Measurements from ENCODE around the gene PCSK1N.
"Not testable (repeated sequence)": the region's sequence is repeated elsewhere in the genome, so short reads cannot be mapped to it uniquely, and the experiment has no call there.

PCSK1N gene, protein sequence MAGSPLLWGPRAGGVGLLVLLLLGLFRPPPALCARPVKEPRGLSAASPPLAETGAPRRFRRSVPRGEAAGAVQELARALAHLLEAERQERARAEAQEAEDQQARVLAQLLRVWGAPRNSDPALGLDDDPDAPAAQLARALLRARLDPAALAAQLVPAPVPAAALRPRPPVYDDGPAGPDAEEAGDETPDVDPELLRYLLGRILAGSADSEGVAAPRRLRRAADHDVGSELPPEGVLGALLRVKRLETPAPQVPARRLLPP

DNA sequence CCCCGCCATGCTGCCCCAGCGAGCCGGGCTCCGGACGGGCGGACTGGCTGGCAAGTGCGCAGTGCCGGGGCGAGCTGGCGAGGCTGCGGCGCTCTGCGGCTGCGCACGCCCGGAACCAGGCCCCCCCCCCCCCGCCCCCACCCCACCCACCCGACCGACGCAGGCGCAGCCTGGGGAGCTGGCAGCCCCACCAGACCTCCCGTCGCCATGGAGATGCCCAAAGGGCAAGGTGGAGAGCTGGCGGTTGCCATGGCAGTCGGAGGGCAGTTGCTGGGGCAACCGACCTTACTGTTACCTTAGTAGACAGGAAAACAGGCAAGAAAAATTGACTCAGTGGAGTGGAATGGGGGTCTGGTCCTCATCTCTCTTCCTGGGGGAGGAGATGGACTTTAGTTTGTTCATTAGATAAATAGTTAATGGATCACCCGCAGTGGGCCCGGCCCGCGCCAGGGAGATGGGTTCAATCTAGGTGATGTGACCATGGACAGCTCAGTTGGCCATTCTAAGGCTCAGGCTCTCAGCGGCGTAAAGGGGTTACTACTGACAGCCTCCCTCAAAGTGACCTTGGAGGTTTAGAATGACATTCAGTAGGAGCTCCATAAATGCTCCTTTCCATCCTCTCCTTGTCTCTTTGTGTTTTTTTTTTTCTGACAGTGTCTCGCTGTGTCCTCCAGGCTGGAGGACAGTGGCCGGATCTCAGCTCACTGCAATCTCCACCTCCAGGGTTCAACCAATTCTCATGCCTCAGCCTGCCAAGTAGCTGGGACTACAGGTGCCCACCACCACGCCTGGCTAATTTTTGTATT lies at the start of gene PCSK1N:
Gene PCSK1N (minus strand): TSS at position 87 of the 806 bp plus-strand sequence. CDS start 78 bp downstream, at position 9.
- no peak for DNase-seq (ENCODE audit: extremely low read depth, low read depth)
- TF ChIP-seq, protein P1, sequence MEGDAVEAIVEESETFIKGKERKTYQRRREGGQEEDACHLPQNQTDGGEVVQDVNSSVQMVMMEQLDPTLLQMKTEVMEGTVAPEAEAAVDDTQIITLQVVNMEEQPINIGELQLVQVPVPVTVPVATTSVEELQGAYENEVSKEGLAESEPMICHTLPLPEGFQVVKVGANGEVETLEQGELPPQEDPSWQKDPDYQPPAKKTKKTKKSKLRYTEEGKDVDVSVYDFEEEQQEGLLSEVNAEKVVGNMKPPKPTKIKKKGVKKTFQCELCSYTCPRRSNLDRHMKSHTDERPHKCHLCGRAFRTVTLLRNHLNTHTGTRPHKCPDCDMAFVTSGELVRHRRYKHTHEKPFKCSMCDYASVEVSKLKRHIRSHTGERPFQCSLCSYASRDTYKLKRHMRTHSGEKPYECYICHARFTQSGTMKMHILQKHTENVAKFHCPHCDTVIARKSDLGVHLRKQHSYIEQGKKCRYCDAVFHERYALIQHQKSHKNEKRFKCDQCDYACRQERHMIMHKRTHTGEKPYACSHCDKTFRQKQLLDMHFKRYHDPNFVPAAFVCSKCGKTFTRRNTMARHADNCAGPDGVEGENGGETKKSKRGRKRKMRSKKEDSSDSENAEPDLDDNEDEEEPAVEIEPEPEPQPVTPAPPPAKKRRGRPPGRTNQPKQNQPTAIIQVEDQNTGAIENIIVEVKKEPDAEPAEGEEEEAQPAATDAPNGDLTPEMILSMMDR (IDR thresholded peaks at IDR 0.05; ENCODE audit: low read depth, low read length) = no peak

DNA sequence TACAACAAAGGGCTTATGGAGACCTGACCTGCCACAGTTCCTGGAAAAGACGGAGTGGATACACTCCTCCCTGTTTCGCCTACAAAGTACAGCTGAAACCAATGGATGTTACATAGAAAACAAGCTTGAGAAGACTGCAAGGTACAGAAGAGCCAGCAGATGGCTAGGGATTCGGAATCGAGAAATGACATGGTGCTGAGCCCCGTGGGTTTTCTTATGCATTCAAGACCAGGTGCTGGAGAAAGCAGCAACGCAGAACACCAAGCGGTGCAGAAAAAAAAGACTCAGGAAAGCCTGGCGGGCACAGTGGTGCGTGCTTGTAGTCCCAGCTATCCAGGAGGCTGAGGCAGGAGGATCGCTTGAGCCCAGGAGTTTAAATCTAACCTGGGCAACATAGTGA lies 48.3 kb upstream of the PCSK1N start:
- TF ChIP-seq, protein P1 (IDR thresholded peaks at IDR 0.05; ENCODE audit: low read depth, low read length) = no peak
- no peak for DNase-seq (ENCODE audit: extremely low read depth, low read depth)

DNA sequence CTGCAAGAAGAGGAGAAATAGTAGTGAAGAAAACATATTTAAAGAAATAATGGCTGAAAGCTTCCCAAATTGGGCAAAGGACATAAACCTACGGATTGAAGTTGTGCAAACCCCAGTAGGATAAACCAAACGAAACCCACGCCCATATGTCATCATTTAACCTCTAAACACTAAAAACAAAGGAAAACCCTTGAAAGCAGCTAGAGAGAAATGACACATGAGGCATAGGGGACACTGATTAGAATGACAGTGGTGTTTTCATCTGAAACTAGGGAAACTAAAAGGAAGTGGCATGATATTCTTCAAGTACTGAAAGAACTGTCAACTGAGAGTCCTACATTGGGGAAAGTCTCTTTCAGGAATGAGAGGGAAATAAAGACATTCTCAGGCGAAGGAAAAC lies 41.5 kb upstream of the PCSK1N start:
- not testable (repeated sequence) for DNase-seq (ENCODE audit: extremely low read depth, low read depth)

DNA sequence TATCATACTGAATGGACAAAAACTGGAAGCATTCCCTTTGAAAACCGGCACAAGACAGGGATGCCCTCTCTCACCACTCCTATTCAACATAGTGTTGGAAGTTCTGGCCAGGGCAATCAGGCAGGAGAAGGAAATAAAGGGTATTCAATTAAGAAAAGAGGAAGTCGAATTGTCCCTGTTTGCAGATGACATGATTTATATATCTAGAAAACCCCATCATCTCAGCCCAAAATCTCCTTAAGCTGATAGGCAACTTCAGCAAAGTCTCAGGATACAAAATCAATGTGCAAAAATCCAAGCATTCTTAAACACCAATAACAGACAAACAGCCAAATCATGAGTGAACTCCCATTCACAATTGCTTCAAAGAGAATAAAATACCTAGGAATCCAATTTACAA lies 36.6 kb upstream of the PCSK1N start:
- DNase-seq (ENCODE audit: extremely low read depth, low read depth) = not testable (repeated sequence)

DNA sequence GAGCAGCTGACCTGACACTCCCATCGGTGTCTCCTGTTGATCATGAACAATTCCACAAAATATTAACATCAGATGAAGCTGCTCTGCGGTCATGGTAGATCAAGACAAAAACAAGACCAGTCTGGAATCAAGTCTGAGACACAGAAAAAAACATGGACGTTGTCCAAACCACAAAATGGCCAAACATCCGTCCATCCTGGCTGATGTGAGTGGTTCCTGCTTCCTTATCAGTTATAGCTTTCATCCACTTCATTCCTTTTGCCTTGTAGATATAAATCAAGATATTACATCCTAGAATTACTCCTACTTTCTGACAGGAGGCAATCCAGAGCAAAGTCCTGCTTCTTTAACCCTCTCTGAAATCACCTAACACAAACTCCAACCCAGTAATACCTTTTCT lies 28.8 kb upstream of the PCSK1N start:
- no peak for DNase-seq (ENCODE audit: extremely low read depth, low read depth)
- TF ChIP-seq, protein P1 (IDR thresholded peaks at IDR 0.05; ENCODE audit: low read depth, low read length) = no peak

DNA sequence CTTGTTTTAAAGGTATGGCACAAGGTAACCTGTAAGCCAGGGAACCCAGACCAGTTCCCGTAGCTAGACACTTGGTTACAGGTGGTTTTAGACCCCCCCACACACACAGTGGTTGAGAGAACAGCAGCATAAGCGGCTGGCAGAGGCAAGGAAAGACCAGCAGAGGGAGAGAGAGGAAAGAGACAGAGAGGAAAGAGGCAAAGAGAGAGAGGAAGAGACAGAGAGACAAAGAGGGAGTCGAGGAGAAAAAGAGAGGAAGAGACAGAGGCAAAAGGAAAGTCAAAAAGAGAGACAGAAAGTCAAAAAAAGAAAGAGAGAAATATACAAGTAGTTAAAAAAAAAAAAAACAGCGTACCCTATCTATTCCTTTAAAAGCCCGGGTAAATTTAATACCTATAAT lies 19.5 kb upstream of the PCSK1N start:
- DNase-seq (ENCODE audit: extremely low read depth, low read depth) = no peak

DNA sequence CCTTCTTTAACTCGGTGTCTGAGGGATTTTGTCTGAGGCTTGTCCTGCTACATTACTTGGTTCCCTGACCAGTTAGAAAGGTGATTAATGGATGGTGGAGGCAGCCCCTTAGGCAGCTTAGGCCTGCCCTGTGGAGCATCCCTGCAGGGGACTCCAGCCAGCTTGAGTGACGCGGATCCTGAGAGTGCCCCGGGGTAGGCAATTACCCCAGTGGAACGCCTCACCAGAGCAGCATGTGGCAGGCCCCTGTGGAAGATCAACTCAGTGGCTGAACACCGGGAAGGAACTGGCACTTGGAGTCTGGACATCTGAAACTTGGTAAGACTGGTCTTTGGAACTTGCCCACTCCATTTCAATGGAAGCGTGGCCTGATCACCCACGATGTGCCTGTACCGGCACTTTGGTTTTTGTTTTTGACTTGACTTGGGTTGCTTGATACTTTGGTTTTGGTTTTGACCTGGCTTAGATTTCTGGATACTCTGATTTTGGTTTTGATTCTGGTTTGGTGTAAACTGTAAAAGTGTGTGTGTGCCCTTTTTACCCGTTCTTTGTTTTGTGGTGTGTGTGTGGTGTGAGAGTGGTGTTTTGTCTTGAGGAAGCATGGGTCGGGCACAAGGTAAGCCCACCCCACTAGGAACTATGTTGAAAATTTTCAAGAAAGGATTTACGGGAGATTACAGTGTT lies 18.9 kb upstream of the PCSK1N start:
- not testable (repeated sequence) for DNase-seq (ENCODE audit: extremely low read depth, low read depth)

More for the DNA sequence above, 19.5 kb upstream of the PCSK1N start:
- TF ChIP-seq, protein P1 (IDR thresholded peaks at IDR 0.05; ENCODE audit: low read depth, low read length) = peak; percentile 30

DNA sequence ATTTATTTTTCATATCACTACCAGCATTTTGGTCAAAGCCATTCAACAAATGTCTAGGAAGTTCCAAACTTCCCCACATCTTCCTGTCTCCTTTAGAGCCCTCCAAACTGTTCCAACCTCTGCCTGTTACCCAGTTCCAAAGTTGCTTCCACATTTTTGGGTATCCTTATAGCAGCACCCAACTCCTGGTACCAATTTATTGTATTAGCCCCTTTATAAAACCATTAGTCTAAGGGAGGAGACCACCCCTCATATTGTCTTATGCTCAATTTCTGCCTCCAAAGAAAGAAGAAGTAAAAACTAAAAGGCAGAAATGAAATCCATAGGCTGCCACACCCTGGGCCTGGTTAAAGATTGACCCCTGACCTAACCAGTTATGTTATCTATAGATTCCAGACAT lies 18.1 kb upstream of the PCSK1N start:
- not testable (repeated sequence) for DNase-seq (ENCODE audit: extremely low read depth, low read depth)

DNA sequence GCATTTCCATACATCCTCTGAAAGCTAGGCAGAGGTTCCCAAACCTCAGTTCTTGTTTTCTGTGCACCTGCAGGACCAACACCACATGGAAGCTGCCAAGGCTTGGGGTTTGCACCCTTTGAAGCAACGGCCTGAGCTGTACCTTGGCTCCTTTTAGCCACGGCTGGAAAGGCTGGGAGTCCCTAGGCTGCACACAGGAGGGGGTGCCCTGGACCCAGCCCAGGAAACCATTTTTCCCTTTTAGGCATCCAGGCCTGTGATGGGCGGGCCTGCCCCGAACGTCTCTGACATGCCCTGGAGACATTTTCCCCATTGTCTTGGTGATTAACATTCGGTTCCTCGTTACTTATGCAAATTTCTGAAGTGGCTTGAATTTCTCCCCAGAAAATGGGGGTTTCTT lies 17.4 kb upstream of the PCSK1N start:
- DNase-seq (ENCODE audit: extremely low read depth, low read depth) = no peak
- TF ChIP-seq, protein P1 (IDR thresholded peaks at IDR 0.05; ENCODE audit: low read depth, low read length) = no peak

All from AG09319 (cell line).